VCaP (cell line): Measurements from ENCODE around the gene FAM169A.
"Not testable (repeated sequence)": the region's sequence is repeated elsewhere in the genome, so short reads cannot be mapped to it uniquely, and the experiment has no call there.

Source experiments
- H3K27ac ChIP-seq: fragments of 450-650 bp; 2 replicates; pipeline ENCODE4 v1.5.1; 2017
- TF ChIP-seq, protein P1 (sequence below): fragments of 450-650 bp; conservative IDR thresholded peaks from 2 replicates; pipeline ENCODE4 v1.5.1; 2017; ENCODE audit warnings: mild to moderate bottlenecking, moderate library complexity

Gene FAM169A, protein sequence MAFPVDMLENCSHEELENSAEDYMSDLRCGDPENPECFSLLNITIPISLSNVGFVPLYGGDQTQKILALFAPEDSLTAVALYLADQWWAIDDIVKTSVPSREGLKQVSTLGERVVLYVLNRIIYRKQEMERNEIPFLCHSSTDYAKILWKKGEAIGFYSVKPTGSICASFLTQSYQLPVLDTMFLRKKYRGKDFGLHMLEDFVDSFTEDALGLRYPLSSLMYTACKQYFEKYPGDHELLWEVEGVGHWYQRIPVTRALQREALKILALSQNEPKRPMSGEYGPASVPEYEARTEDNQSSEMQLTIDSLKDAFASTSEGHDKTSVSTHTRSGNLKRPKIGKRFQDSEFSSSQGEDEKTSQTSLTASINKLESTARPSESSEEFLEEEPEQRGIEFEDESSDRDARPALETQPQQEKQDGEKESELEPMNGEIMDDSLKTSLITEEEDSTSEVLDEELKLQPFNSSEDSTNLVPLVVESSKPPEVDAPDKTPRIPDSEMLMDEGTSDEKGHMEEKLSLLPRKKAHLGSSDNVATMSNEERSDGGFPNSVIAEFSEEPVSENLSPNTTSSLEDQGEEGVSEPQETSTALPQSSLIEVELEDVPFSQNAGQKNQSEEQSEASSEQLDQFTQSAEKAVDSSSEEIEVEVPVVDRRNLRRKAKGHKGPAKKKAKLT

DNA sequence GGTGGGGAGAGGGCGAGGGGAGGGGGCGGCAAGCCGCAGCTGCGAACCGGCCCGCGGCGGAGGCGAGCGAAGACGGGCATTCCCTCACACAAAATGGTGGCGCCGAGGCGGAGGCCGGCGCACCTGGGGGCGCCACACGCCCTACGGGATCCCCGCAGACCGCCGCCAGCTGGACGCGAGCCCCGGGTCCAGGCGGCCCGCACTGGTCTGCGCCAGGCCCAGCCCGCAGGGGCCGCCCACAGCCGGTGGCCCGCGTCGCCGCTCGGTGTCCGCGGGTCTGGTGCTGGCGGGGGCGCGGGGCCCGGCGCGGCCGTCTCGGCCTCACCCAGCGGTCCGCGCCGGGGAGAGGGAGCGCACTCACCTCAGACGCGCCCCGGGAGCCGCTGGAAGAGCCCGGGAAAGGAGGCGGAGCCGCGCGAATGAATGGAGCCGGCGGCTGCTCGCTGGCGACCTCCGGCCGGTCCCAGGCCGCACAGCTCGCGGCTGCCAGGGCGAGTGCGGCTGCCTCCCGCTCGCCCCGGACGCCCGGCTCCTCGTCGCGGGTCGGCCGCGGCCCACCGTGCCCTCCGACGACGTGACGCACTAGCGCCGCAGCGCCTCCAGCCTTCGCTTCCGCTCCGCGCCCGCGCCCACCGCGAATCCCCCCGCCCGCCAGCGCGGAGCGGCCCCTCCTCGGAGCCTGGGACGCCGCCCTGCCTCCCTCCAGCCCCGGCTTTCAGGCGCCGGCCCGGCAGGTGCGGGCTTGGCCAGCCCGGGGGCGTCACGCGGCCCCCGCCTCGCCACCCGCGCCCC, at the start of gene FAM169A:
Gene FAM169A, minus strand, starts transcription at position 584 of the 792 bp plus-strand sequence. CDS start 24,711 bp downstream, outside the sequence.
- TF ChIP-seq, protein P1, sequence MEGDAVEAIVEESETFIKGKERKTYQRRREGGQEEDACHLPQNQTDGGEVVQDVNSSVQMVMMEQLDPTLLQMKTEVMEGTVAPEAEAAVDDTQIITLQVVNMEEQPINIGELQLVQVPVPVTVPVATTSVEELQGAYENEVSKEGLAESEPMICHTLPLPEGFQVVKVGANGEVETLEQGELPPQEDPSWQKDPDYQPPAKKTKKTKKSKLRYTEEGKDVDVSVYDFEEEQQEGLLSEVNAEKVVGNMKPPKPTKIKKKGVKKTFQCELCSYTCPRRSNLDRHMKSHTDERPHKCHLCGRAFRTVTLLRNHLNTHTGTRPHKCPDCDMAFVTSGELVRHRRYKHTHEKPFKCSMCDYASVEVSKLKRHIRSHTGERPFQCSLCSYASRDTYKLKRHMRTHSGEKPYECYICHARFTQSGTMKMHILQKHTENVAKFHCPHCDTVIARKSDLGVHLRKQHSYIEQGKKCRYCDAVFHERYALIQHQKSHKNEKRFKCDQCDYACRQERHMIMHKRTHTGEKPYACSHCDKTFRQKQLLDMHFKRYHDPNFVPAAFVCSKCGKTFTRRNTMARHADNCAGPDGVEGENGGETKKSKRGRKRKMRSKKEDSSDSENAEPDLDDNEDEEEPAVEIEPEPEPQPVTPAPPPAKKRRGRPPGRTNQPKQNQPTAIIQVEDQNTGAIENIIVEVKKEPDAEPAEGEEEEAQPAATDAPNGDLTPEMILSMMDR = no peak; the same call in 1 of the 2 replicates
- peak within 1 kb of the TSS; percentile 83 for H3K27ac ChIP-seq

DNA sequence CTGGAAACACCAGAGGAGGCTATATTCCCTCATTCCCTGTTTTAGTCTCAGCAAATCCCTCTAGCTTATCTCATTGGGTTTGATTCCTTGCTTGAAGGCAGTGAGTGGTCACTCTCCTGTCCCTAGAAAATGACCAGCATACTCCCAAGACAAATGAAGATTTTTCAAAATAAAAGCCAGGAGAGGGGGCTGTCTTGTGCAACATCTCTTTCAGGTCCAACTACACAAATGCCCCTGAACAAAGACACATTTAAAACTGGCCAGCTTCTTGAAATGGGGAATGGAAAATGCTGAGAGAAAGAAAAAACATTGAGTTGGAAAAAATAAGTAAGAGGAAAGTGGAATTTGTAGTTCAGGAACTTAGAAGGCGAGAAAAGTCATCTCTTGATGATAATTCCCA, 49.3 kb upstream of the FAM169A start:
- TF ChIP-seq, protein P1 = no peak
- no peak overlapping the region for H3K27ac ChIP-seq

DNA sequence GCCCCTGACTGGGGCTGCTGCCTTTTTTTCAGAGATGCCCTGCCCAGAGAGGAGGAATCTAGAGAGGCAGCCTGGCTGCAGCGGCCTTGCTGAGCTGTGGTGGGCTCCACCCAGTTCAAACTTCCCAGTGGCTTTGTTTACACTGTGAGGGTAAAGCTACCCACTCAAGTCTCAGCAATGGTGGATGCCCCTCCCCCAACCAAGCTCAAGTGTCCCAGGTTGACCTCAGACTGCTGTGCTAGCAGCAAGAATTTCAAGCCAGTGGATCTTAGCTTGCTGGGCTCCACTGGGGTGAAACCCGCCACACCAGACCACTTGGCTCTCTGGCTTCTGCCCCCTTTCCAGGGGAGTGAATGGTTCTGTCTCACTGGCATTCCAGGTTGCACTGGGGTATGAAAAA, 45.2 kb upstream of the FAM169A start:
- not testable (repeated sequence) for H3K27ac ChIP-seq

DNA sequence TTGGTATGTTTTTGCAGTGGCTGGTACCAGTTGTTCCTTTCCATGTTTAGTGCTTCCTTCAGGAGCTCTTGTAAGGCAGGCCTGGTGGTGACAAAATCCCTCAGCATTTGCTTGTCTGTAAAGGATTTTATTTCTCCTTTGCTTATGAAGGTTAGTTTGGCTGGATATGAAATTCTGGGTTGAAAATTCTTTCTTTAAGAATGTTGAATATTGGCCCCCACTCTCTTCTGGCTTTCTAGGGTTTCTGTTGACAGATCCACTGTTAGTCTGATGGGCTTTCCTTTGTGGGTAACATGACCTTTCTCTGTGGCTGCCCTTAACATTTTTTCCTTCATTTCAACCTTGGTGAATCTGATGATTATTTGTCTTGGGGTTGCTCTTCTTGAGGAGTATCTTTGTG, 43.7 kb upstream of the FAM169A start:
- H3K27ac ChIP-seq = not testable (repeated sequence)

DNA sequence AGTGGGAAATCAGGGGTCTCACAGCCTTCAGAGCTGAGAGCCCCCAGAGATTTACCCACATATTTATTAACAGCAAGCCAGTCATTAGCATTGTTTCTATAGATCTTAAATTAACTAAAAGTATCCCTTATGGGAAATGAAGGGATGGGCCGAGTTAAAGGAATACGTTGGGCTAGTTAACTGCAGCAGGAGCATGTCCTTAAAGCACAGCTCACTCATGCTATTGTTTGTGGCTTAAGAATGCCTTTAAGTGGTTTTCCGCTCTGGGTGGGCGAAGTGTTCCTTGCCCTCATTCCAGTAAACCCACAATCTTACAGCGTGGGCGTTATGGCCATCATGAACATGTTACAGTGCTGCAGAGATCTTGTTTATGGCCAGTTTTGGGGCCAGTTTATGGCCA, 42.0 kb upstream of the FAM169A start:
- not testable (repeated sequence) for H3K27ac ChIP-seq

DNA sequence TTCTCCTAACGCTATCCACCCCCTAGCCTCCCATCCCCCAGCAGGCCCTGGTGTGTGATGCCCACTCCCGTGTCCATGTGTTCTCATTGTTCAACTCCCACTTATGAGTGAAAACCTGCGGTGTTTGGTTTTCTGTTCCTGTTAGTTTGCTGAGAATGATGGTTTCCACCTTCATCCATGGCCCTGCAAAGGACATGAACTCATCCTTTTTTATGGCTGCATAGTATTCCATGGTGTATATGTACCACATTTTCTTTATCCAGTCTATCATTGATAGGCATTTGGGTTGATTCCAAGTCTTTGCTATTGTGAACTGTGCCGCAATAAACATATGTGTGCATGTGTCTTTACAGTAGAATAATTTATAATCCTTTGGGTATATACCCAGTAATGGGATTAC, 38.5 kb upstream of the FAM169A start:
- not testable (repeated sequence) for H3K27ac ChIP-seq

DNA sequence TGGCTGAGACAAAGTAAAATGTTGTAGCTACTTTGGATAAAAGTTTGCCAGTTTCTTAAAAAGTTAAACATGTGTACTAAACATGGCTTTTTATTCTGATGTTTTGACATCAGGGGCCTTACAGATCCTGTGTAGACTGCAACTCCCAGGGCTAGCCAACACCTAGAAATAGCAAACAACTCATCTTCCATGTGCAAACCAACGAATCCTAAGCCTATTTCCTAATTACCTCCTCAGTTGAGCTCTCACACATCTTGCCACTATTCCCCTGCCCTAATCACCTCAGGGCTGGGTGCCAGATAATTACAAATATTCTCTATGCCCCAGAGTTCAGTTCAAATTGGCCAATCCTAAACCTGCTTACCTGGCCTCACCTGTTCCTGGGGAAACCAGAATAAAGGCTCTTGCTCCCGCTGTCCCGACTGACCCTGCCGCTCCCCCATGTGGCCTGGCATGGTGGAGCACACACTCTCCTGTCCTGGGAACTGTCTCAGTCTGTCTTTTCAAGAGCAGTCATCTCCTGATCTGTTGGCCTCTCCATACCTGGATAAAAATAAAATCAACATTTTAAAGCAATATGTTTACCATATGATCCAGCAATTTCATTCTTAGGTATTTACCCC, 37.1 kb upstream of the FAM169A start:
- TF ChIP-seq, protein P1 = peak; percentile 95

DNA sequence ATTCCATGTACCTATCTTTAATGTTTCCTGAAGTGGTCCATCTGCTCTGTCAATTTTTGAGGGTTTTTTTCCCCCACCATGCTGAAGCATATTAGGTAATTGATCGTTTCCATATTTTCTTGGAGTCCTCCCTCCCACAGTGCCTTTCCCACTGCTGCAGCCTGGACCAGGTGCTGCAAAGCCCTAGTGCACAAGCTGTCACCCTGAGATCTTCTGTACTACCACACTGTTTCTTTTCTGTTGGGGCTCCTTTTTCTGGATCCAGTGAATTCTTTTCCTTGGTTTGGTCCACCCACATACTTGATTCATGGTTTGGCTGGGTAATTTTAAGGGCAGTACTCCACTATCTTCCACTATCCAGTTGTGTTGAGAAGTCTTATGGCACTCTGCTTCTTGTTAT, 30.9 kb upstream of the FAM169A start:
- no peak overlapping the region for H3K27ac ChIP-seq
- TF ChIP-seq, protein P1 = no peak

More for the DNA sequence above, 37.1 kb upstream of the FAM169A start:
- no peak overlapping the region for H3K27ac ChIP-seq

DNA sequence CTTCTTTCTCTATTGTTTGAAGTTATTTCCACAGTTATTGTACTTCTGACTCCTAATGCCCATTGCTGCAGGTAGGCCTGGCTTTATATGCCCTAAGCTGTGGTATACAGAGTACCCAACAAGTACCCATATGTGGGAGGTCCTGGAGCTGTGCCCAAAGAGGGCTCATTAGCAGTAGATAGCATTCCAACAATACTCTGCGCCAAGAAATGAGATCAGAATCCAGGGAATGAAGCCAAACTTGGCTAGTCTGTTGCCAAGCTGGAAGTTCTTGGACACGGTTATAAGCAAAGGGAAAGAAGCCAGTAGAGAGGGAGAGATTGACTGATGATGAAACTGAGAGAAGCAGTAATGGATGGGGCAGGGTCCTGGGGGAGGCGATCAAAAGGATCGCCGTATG, 29.7 kb upstream of the FAM169A start:
- TF ChIP-seq, protein P1 = no peak

More for the DNA sequence above, 29.7 kb upstream of the FAM169A start:
- H3K27ac ChIP-seq = 0 out of 2 replicates have a peak overlapping the region, but pooled peaks have one; percentile 19
